Tibial artery (tissue), 4 donors: ENCODE measurements around the gene BORCS6.

Experiments used
- DNase-seq, 2 donors: peaks; one replicate each; pipeline ENCODE4 v3.0.0-alpha.2; 2019
- H3K27ac ChIP-seq, 2 donors: fragments of 200-600 bp; sonication (generic) in 1 of 2; 1 replicate in 1 of 2; 2 replicates in 1 of 2; pipeline ENCODE4 v1.5.1; 2018 to 2019; ENCODE audit warnings: mild to moderate bottlenecking in 1 of 2
- H3K27me3 ChIP-seq, 2 donors: fragments of 200-600 bp; sonication (generic) in 1 of 2; one replicate each; pipeline versions ENCODE4 v1.5.1 to v1.6.0; 2016 to 2019
- H3K36me3 ChIP-seq, 3 donors: fragments of 200-600 bp; sonication (generic) in 2 of 3; one replicate each; pipeline ENCODE4 v1.5.1; 2016 to 2019; ENCODE audit warnings: mild to moderate bottlenecking in 2 of 3
- H3K4me1 ChIP-seq, 4 donors: fragments of 200-600 bp; sonication (generic) in 2 of 4; 1 replicate in 3 of 4; 2 replicates in 1 of 4; pipeline ENCODE4 v1.5.1; 2016 to 2019
- H3K4me3 ChIP-seq, 2 donors: fragments of 200-600 bp; sonication (generic) in 1 of 2; 1 replicate in 1 of 2; 2 replicates in 1 of 2; pipeline ENCODE4 v1.5.1; 2018 to 2019; ENCODE audit warnings: mild to moderate bottlenecking in 2 of 2
- H3K9me3 ChIP-seq, 3 donors: fragments of 200-600 bp; sonication (generic) in 1 of 3; one replicate each; pipeline ENCODE4 v1.5.1; 2016 to 2019
- CTCF ChIP-seq, 2 experiments: fragments of 200-600 bp in 1 of 2; fragments of 450-650 bp in 1 of 2; IDR thresholded peaks; one replicate each; pipeline ENCODE4 v1.5.1; 2017 to 2019; ENCODE audit warnings: antibody characterized with exemption in 2 of 2, mild to moderate bottlenecking in 1 of 2, moderate library complexity in 1 of 2
- intact Hi-C: fragments of 100-400 bp; cut with DNase I; formaldehyde crosslinking; loops from one replicate; pipeline ENCODE4 v1.15.0; 2023; ENCODE audit warnings: low total_unique reads

Gene BORCS6

GRCh38 chr17:8152112-8152775 is 37.7 kb downstream of the BORCS6 start, which contains the start of gene PER1:
TSS of gene PER1 (minus strand) at chr17:8152404. CDS start at chr17:8150706, 1,698 bp downstream.
- peak; percentile 98 to 99 for DNase-seq
- TF ChIP-seq CTCF (IDR thresholded peaks at IDR 0.05): no peak
- H3K4me3 ChIP-seq: peak within 1 kb of the TSS; percentile 86 to 91
- H3K9me3 ChIP-seq: no peaks in the 10 kb centered on the region
- intact Hi-C loops: loop anchor here (10.0 kb wide), 1 partner anchor 307 kb away; no protein-coding TSS in a partner anchor
- peak within 1 kb of the TSS; percentile 99 to 100 for H3K27ac ChIP-seq
- no peaks in the 10 kb centered on the region for H3K27me3 ChIP-seq
- peaks cover 0 to 50% (median 37%) of the 10 kb centered on the region in 4 donors for H3K4me1 ChIP-seq
- H3K36me3 ChIP-seq: peaks cover 49 to 54% (median 54%) of the 10 kb centered on the region in 3 donors

GRCh38 chr17:8151641-8152111 is 38.3 kb downstream of the BORCS6 start:
- intact Hi-C loops: loop anchor here (10.0 kb wide), 1 partner anchor 307 kb away; no protein-coding TSS in a partner anchor
- no peaks in the 10 kb centered on the region for H3K27me3 ChIP-seq
- peaks cover 0 to 51% (median 40%) of the 10 kb centered on the region in 4 donors for H3K4me1 ChIP-seq
- peak overlapping the region; percentile 99 to 100 for H3K27ac ChIP-seq
- H3K9me3 ChIP-seq: no peaks in the 10 kb centered on the region
- peak; percentile 91 to 96 for DNase-seq
- H3K4me3 ChIP-seq: peak overlapping the region; percentile 86 to 91
- H3K36me3 ChIP-seq: peaks cover 54 to 60% (median 60%) of the 10 kb centered on the region in 3 donors
- no peak for TF ChIP-seq CTCF (IDR thresholded peaks at IDR 0.05)

GRCh38 chr17:8151120-8151640 is 38.8 kb downstream of the BORCS6 start:
- H3K9me3 ChIP-seq: no peaks in the 10 kb centered on the region
- H3K4me3 ChIP-seq: peak overlapping the region; percentile 86 to 91
- peak overlapping the region; percentile 99 to 100 for H3K27ac ChIP-seq
- TF ChIP-seq CTCF (IDR thresholded peaks at IDR 0.05): peak in 1 of 2 experiments; percentile 39
- peaks cover 59 to 65% (median 64%) of the 10 kb centered on the region in 3 donors for H3K36me3 ChIP-seq
- H3K27me3 ChIP-seq: no peaks in the 10 kb centered on the region
- H3K4me1 ChIP-seq: peaks cover 0 to 56% (median 42%) of the 10 kb centered on the region in 4 donors
- intact Hi-C loops: loop anchor here (10.0 kb wide), 1 partner anchor 306 kb away; no protein-coding TSS in a partner anchor
- DNase-seq: peak; percentile 89 to 97

- Histone ChIP-seq H3K4me1 (peaks cover 0 to 60% (median 43%) of the 10 kb centered on the region in 4 donors), H3K27me3 (no peaks in the 10 kb centered on the region), H3K9me3 (no peaks in the 10 kb centered on the region), H3K36me3 (peaks cover 66 to 72% (median 71%) of the 10 kb centered on the region in 3 donors), H3K27ac (peak overlapping the region; percentile 99 to 100), H3K4me3 (peak overlapping the region; percentile 86 to 91)
- intact Hi-C loops: loop anchor here (10.0 kb wide), 1 partner anchor 306 kb away; no protein-coding TSS in a partner anchor
- no peak for TF ChIP-seq CTCF (IDR thresholded peaks at IDR 0.05)
- DNase-seq: peak in 1 of 2 donors; percentile 75
Observed at GRCh38 chr17:8150194-8151119, 39.5 kb downstream of the BORCS6 start.
